ENCODE measurements around the gene ALDH2.
"Not testable (repeated sequence)": the region's sequence is repeated elsewhere in the genome, so short reads cannot be mapped to it uniquely, and the experiment has no call there.

The ALDH2 gene

DNA sequence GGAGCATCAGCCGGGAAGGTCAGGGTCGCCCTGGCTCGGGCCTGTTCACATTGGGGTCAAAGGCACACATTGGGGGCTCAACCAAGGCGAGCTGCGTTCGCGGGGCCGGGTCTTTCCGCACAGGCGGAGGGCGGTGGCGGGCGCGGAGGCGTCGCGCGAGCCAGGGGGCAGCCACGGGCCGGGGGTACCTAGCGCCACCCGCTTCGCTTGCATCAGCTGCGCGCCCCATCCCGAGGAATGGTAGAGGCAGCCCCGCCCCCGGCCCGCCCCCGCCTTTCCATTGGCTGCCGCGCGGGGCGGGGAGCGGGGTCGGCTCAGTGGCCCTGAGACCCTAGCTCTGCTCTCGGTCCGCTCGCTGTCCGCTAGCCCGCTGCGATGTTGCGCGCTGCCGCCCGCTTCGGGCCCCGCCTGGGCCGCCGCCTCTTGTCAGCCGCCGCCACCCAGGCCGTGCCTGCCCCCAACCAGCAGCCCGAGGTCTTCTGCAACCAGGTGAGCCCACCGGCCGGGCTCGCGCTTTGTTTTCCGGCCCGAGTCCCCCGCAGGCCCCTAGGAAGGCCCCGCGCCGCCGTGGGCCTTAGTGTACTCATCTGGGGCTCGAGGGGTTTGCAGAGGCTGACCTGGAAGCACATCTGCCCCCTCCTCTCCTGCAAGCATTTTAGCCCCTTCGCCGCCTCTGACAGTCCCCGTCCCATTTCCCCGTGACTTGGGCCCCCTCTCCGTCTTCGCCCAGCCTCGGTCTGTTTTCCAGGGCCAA lies at the start of gene ALDH2:
Gene ALDH2, plus strand, starts transcription at position 326 of the 754 bp plus-strand sequence. Its CDS starts 50 bp downstream, at position 376.
- Histone ChIP-seq H3K4me3 (ENCODE audit: low read length) (peak within 1 kb of the TSS; percentile 75), H3K79me2 (ENCODE audit: control insufficient read depth, low read length) (peaks cover 21% of the 10 kb centered on the region), H3K27me3 (ENCODE audit: control insufficient read depth, low read length) (no peaks in the 10 kb centered on the region), H3K9me2 (replicated peaks; ENCODE audit: control insufficient read depth, low read length) (no peaks in the 10 kb centered on the region), H3K27ac (ENCODE audit: low read depth, low read length) (peak within 1 kb of the TSS; percentile 59), H4K20me1 (ENCODE audit: control insufficient read depth, insufficient read depth, low read depth, low read length) (no peaks in the 10 kb centered on the region), H3K4me2 (ENCODE audit: low read length) (peak within 1 kb of the TSS; percentile 78), H3K9me3 (ENCODE audit: control insufficient read depth, insufficient read depth, low read length) (peaks cover 4% of the 10 kb centered on the region; the same call in 1 of the 2 replicates), H3F3A (ENCODE audit: control insufficient read depth, insufficient read depth) (peaks cover 17% of the 10 kb centered on the region), H3K36me3 (ENCODE audit: control insufficient read depth, low read length) (peaks cover 3% of the 10 kb centered on the region; the same call in 1 of the 2 replicates), H3K4me1 (ENCODE audit: control insufficient read depth, low read length) (peaks cover 68% of the 10 kb centered on the region)
- TF ChIP-seq, protein P1, sequence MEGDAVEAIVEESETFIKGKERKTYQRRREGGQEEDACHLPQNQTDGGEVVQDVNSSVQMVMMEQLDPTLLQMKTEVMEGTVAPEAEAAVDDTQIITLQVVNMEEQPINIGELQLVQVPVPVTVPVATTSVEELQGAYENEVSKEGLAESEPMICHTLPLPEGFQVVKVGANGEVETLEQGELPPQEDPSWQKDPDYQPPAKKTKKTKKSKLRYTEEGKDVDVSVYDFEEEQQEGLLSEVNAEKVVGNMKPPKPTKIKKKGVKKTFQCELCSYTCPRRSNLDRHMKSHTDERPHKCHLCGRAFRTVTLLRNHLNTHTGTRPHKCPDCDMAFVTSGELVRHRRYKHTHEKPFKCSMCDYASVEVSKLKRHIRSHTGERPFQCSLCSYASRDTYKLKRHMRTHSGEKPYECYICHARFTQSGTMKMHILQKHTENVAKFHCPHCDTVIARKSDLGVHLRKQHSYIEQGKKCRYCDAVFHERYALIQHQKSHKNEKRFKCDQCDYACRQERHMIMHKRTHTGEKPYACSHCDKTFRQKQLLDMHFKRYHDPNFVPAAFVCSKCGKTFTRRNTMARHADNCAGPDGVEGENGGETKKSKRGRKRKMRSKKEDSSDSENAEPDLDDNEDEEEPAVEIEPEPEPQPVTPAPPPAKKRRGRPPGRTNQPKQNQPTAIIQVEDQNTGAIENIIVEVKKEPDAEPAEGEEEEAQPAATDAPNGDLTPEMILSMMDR (IDR thresholded peaks at IDR 0.05; ENCODE audit: low read depth, low read length, poor library complexity, severe bottlenecking), result peak; percentile 34
- TF ChIP-seq EZH2phosphoT487 (IDR thresholded peaks at IDR 0.05; ENCODE audit: borderline replicate concordance, low read length), result no peak

DNA sequence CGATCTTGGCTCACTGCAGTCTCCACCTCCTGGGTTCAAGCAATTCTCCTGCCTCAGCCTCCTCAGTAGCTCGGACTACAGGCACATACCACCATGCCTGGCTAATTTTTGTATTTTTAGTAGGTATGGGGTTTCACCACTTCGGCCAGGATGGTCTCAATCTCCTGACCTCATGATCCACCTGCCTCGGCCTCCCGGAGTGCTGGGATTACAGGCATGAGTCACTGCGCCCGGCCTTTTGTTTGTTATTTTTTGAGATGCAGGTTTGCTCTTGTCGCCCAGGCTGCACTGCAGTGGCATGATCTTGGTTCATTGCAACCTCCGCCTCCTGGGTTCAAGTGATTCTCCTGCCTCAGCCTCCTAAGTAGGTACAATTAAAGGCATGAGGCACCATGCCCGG lies 47.4 kb upstream of the ALDH2 start:
- H3K36me3 ChIP-seq (ENCODE audit: control insufficient read depth, low read length), result peaks cover 42% of the 10 kb centered on the region
- H3K4me1 ChIP-seq (ENCODE audit: control insufficient read depth, low read length); H3K27me3 ChIP-seq (ENCODE audit: control insufficient read depth, low read length); H4K20me1 ChIP-seq (ENCODE audit: control insufficient read depth, insufficient read depth, low read depth, low read length); H3F3A ChIP-seq (ENCODE audit: control insufficient read depth, insufficient read depth); H3K9me3 ChIP-seq (ENCODE audit: control insufficient read depth, insufficient read depth, low read length); H3K9me2 ChIP-seq (replicated peaks; ENCODE audit: control insufficient read depth, low read length); H3K4me2 ChIP-seq (ENCODE audit: low read length); H3K27ac ChIP-seq (ENCODE audit: low read depth, low read length); H3K4me3 ChIP-seq (ENCODE audit: low read length); H3K79me2 ChIP-seq (ENCODE audit: control insufficient read depth, low read length): not testable (repeated sequence)

- Histone ChIP-seq H3K27me3 (ENCODE audit: control insufficient read depth, low read length) (no peaks in the 10 kb centered on the region), H3K9me3 (ENCODE audit: control insufficient read depth, insufficient read depth, low read length) (no peaks in the 10 kb centered on the region), H3K4me2 (ENCODE audit: low read length) (no peak overlapping the region), H4K20me1 (ENCODE audit: control insufficient read depth, insufficient read depth, low read depth, low read length) (no peaks in the 10 kb centered on the region), H3K27ac (ENCODE audit: low read depth, low read length) (no peak overlapping the region), H3K9me2 (replicated peaks; ENCODE audit: control insufficient read depth, low read length) (no peaks in the 10 kb centered on the region), H3K79me2 (ENCODE audit: control insufficient read depth, low read length) (no peaks in the 10 kb centered on the region), H3K4me3 (ENCODE audit: low read length) (no peak overlapping the region), H3K4me1 (ENCODE audit: control insufficient read depth, low read length) (peaks cover 9% of the 10 kb centered on the region), H3K36me3 (ENCODE audit: control insufficient read depth, low read length) (peaks cover 36% of the 10 kb centered on the region), H3F3A (ENCODE audit: control insufficient read depth, insufficient read depth) (0 out of 2 replicates have a peak, but pooled peaks cover 7% of the 10 kb centered on the region)
- TF ChIP-seq EZH2phosphoT487 (IDR thresholded peaks at IDR 0.05; ENCODE audit: borderline replicate concordance, low read length), result no peak
- TF ChIP-seq, protein P1 (IDR thresholded peaks at IDR 0.05; ENCODE audit: low read depth, low read length, poor library complexity, severe bottlenecking), result no peak
Measured at GRCh38 chr12:111720457-111720856, 46.3 kb upstream of the ALDH2 start.

DNA sequence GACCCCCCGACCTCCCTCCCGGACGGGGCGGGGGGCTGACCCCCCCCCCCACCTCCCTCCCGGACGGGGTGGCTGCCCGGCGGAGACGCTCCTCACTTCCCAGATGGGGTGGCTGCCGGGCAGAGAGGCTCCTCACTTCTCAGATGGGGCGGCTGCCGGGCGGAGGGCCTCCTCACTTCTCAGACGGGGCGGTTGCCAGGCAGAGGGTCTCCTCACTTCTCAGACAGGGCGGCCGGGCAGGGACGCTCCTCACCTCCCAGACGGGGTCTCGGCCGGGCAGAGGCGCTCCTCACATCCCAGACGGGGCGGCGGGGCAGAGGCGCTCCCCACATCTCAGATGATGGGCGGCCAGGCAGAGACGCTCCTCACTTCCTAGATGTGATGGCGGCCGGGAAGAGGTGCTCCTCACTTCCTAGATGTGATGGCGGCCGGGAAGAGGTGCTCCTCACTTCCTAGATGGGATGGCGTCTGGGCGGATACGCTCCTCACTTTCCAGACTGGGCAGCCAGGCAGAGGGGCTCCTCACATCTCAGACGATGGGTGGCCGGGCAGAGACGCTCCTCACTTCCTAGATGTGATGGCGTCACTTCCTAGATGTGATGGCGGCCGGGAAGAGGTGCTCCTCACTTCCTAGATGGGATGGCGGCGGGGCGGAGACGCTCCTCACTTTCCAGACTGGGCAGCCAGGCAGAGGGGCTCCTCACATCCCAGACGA lies 42.9 kb upstream of the ALDH2 start:
- not testable (repeated sequence) for H3K27ac ChIP-seq (ENCODE audit: low read depth, low read length); H3K4me3 ChIP-seq (ENCODE audit: low read length); H3K79me2 ChIP-seq (ENCODE audit: control insufficient read depth, low read length); H3K27me3 ChIP-seq (ENCODE audit: control insufficient read depth, low read length); H3K4me2 ChIP-seq (ENCODE audit: low read length); H3K9me3 ChIP-seq (ENCODE audit: control insufficient read depth, insufficient read depth, low read length); H3K9me2 ChIP-seq (replicated peaks; ENCODE audit: control insufficient read depth, low read length); H4K20me1 ChIP-seq (ENCODE audit: control insufficient read depth, insufficient read depth, low read depth, low read length); H3F3A ChIP-seq (ENCODE audit: control insufficient read depth, insufficient read depth)
- Histone ChIP-seq H3K36me3 (ENCODE audit: control insufficient read depth, low read length) (peaks cover 30% of the 10 kb centered on the region), H3K4me1 (ENCODE audit: control insufficient read depth, low read length) (peaks cover 35% of the 10 kb centered on the region)

Data from DOHH2 (cell line).